Keratinocyte (primary cell): ENCODE data around the gene TAOK1. TPM values are rescaled to one million over a fixed set of nuclear protein-coding genes. Genes with fewer than 3 reads are reported as not detected.

Experiments
- DNase-seq: peaks from one replicate; pipeline ENCODE4 v3.0.0-alpha.2; 2011; ENCODE audit warnings: low read depth, missing footprints, low spot score
- FAIRE-seq: peaks from 2 replicates; lab custom pipeline; 2011; peaks lifted over from hg19 to GRCh38; lab: Jason Lieb, UNC
- H2AFZ ChIP-seq: 2 replicates; pipeline ENCODE4 v1.6.0; 2012; ENCODE audit warnings: low read length, control low read depth, inconsistent platforms; ENCODE audit not compliant: control insufficient read depth
- H3K27ac ChIP-seq: 2 replicates; pipeline ENCODE4 v1.5.1; 2011; ENCODE audit warnings: low read length; ENCODE audit not compliant: control insufficient read depth, insufficient read depth
- H3K27me3 ChIP-seq: 3 replicates; pipeline ENCODE4 v1.6.0; 2011; ENCODE audit warnings: low read length; ENCODE audit not compliant: control insufficient read depth, insufficient read depth; ENCODE audit errors: extremely low read depth
- H3K36me3 ChIP-seq, 2 experiments: 2 replicates in 1 of 2; 3 replicates in 1 of 2; pipeline ENCODE4 v1.5.1; 2011; ENCODE audit warnings: low read length in 2 of 2, mild to moderate bottlenecking in 1 of 2; ENCODE audit not compliant: control insufficient read depth in 2 of 2, insufficient read depth in 2 of 2; ENCODE audit errors: extremely low read depth in 1 of 2
- H3K4me1 ChIP-seq: 3 replicates; pipeline ENCODE4 v1.5.1; 2011; ENCODE audit warnings: low read length; ENCODE audit not compliant: control insufficient read depth, insufficient read depth; ENCODE audit errors: extremely low read depth
- H3K4me2 ChIP-seq: 3 replicates; pipeline ENCODE4 v1.6.0; 2011; ENCODE audit warnings: low read depth, low read length; ENCODE audit not compliant: control insufficient read depth, insufficient read depth; ENCODE audit errors: extremely low read depth
- H3K4me3 ChIP-seq, 3 experiments: fragments of 200-600 bp in 1 of 3; sonication (generic) in 1 of 3; 2 replicates in 2 of 3; 3 replicates in 1 of 3; pipeline ENCODE4 v1.5.1; 2011 to 2016; ENCODE audit warnings: low read length in 3 of 3, mild to moderate bottlenecking in 3 of 3, control low read depth in 2 of 3, inconsistent platforms in 1 of 3, low read depth in 1 of 3, mixed read lengths in 1 of 3, mixed run types in 1 of 3, moderate library complexity in 1 of 3; ENCODE audit not compliant: control insufficient read depth in 2 of 3, insufficient read depth in 2 of 3; ENCODE audit errors: extremely low read depth in 1 of 3
- H3K79me2 ChIP-seq: 2 replicates; pipeline ENCODE4 v1.6.0; 2012; ENCODE audit warnings: low read length; ENCODE audit not compliant: control insufficient read depth, insufficient read depth
- H3K9ac ChIP-seq: 3 replicates; pipeline ENCODE4 v1.6.0; 2011; ENCODE audit warnings: low read length; ENCODE audit not compliant: control insufficient read depth, insufficient read depth; ENCODE audit errors: extremely low read depth
- H3K9me1 ChIP-seq: 3 replicates; pipeline ENCODE4 v1.6.0; 2011; ENCODE audit warnings: low read length; ENCODE audit not compliant: control insufficient read depth, insufficient read depth; ENCODE audit errors: extremely low read depth
- H3K9me3 ChIP-seq: 2 replicates; pipeline ENCODE4 v1.5.1; 2012; ENCODE audit warnings: low read depth, low read length; ENCODE audit not compliant: control insufficient read depth
- H4K20me1 ChIP-seq: 3 replicates; pipeline ENCODE4 v1.6.0; 2011; ENCODE audit warnings: low read length; ENCODE audit not compliant: control insufficient read depth, insufficient read depth; ENCODE audit errors: extremely low read depth
- CTCF ChIP-seq, 3 experiments: IDR thresholded peaks in 1 of 3; conservative IDR thresholded peaks in 1 of 3; optimal IDR thresholded peaks in 1 of 3; 2 replicates in 2 of 3; 3 replicates in 1 of 3; pipeline versions ENCODE3 to v1.5.1; 2011; ENCODE audit warnings: low read length in 3 of 3, mild to moderate bottlenecking in 3 of 3, moderate library complexity in 2 of 3, control low read depth in 1 of 3, inconsistent platforms in 1 of 3; ENCODE audit not compliant: insufficient read depth in 2 of 3; ENCODE audit errors: extremely low read depth in 1 of 3
- EZH2 ChIP-seq: IDR thresholded peaks from one replicate; pipeline ENCODE4 v1.6.1; 2012; ENCODE audit warnings: inconsistent platforms, mild to moderate bottlenecking, low read length, moderate library complexity
- dilution Hi-C: fragments of 300-500 bp; cut with MboI; formaldehyde crosslinking; loops from one replicate; pipeline ENCODE4 v1.7.0; 2020; ENCODE audit warnings: low sequenced_read_pairs; ENCODE audit not compliant: extremely low pct_ligation_motif_present
- polyA plus RNA-seq, 5 experiments: library from polyadenylated mRNA; depleted of rRNA in 3 of 5; stranded (reverse) in 3 of 5; stranded (forward) in 1 of 5; unstranded in 1 of 5; fragments of >200 nt; gene quantifications; 1 replicate in 1 of 5; 2 replicates in 3 of 5; 3 replicates in 1 of 5; pipeline versions ENCODE4 v1.2.1 to v1.2.3, GENCODE V29; 2011 to 2012; ENCODE audit warnings: missing spikeins in 2 of 5, low read depth in 1 of 5, low replicate concordance in 1 of 5

TAOK1 gene
- polyA plus RNA-seq, 1 donor (not counting 4 experiments of a cell fraction or from before 2014, with no cell fraction given), result 26.7 TPM

DNA sequence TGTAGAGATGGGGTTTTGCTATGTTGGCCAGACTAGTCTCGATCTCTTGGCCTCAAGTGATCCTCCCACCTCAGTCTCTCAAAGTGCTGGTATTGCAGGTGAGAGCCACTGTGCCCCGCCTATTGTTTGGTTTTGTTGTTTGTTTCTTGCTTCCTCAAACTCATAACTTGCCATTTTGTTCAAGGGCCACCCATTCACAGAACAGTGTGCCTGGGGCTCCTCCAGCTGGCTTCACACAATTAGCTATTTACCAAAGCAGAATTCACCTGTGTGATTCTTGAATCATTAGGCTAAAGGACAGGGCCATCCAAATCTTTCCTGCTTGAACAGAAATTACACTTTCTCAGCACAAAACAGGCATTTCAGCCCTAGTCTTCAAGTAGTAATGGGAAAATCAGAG is 169.5 kb downstream of the TAOK1 start:
- H3K9ac ChIP-seq, result no peak overlapping the region

GRCh38 chr17:29560316-29560715 is 170.2 kb downstream of the TAOK1 start:
- peaks cover 0 to 4% of the 10 kb centered on the region in 2 experiments for H3K36me3 ChIP-seq
- no peaks in the 10 kb centered on the region for H4K20me1 ChIP-seq
- H3K9ac ChIP-seq, result no peak overlapping the region
- no peak overlapping the region for H2AFZ ChIP-seq
- H3K9me3 ChIP-seq, result no peaks in the 10 kb centered on the region
- H3K79me2 ChIP-seq, result no peaks in the 10 kb centered on the region
- H3K4me3 ChIP-seq, result no peak overlapping the region
- DNase-seq, result no peak
- H3K27me3 ChIP-seq, result no peaks in the 10 kb centered on the region
- H3K9me1 ChIP-seq, result no peaks in the 10 kb centered on the region
- no peak overlapping the region for H3K4me2 ChIP-seq
- TF ChIP-seq EZH2 (no peak), CTCF (optimal IDR thresholded peaks at IDR 0.05 in 1 of 3, IDR thresholded peaks at IDR 0.05 in 1 of 3, conservative IDR thresholded peaks at IDR 0.05 in 1 of 3; ENCODE audit: extremely low read depth in 1 of 3, insufficient read depth in 2 of 3, low read length in 3 of 3) (no peak)
- no peak overlapping the region for H3K27ac ChIP-seq
- dilution Hi-C loops, result no loop called here
- no peak for FAIRE-seq
- H3K4me1 ChIP-seq, result peaks cover under 1% of the 10 kb centered on the region

More for the DNA sequence above, 169.5 kb downstream of the TAOK1 start:
- FAIRE-seq (no peak), DNase-seq (no peak)
- H3K36me3 ChIP-seq, result peaks cover 0 to 4% of the 10 kb centered on the region in 2 experiments
- H3K9me3 ChIP-seq, result no peaks in the 10 kb centered on the region
- H3K4me1 ChIP-seq, result no peaks in the 10 kb centered on the region
- TF ChIP-seq CTCF (optimal IDR thresholded peaks at IDR 0.05 in 1 of 3, IDR thresholded peaks at IDR 0.05 in 1 of 3, conservative IDR thresholded peaks at IDR 0.05 in 1 of 3; ENCODE audit: extremely low read depth in 1 of 3, insufficient read depth in 2 of 3, low read length in 3 of 3), result no peak
- TF ChIP-seq EZH2, result no peak
- H3K4me2 ChIP-seq, result no peak overlapping the region
- dilution Hi-C loops, result no loop called here
- no peaks in the 10 kb centered on the region for H3K9me1 ChIP-seq
- no peaks in the 10 kb centered on the region for H3K27me3 ChIP-seq
- H3K4me3 ChIP-seq, result no peak overlapping the region
- H4K20me1 ChIP-seq, result no peaks in the 10 kb centered on the region
- H2AFZ ChIP-seq, result no peak overlapping the region
- no peak overlapping the region for H3K27ac ChIP-seq
- H3K79me2 ChIP-seq, result no peaks in the 10 kb centered on the region
